H1 (cell line): ENCODE data around the gene ELOVL3. TPM values are rescaled to one million over a fixed set of nuclear protein-coding genes. Genes with fewer than 3 reads are reported as not detected.

ENCODE experiments used
- CTCF ChIA-PET: fragments of 300-600 bp; sonication (Branson Sonifier 250); formaldehyde crosslinking; loops from one replicate; lab custom pipeline; 2021; ENCODE audit not compliant: partially characterized antibody; lab: Charles Lee
- POLR2A ChIA-PET: fragments of 300-600 bp; sonication (Branson Sonifier 250); formaldehyde crosslinking; loops from one replicate; lab custom pipeline; 2021; ENCODE audit warnings: inconsistent platforms; ENCODE audit not compliant: partially characterized antibody; lab: Charles Lee
- DNase-seq, 2 experiments: peaks; one replicate each; pipeline versions ENCODE4 v3.0.0 to v3.0.0-alpha.2; 2010 to 2022; ENCODE audit warnings: low spot score in 2 of 2, low read depth in 1 of 2, mixed read lengths in 1 of 2
- FAIRE-seq: peaks from 2 replicates; lab custom pipeline; 2011; peaks lifted over from hg19 to GRCh38; lab: Jason Lieb, UNC
- H2AFZ ChIP-seq: 2 replicates; pipeline ENCODE4 v1.8.1; 2012; ENCODE audit warnings: low read length, inconsistent platforms
- H2AK5ac ChIP-seq: 2 replicates; pipeline ENCODE4 v1.6.1; 2013; ENCODE audit warnings: low read depth, low read length
- H2BK120ac ChIP-seq: replicated peaks from 2 replicates; pipeline ENCODE3; 2013; ENCODE audit warnings: low read depth, low read length, inconsistent platforms
- H2BK12ac ChIP-seq: 2 replicates; pipeline ENCODE4 v1.6.1; 2013; ENCODE audit warnings: low read depth, low read length
- H2BK15ac ChIP-seq: 2 replicates; pipeline ENCODE4 v1.6.1; 2013; ENCODE audit warnings: low read length
- H2BK20ac ChIP-seq: 2 replicates; pipeline ENCODE4 v1.6.1; 2013; ENCODE audit warnings: low read length
- H2BK5ac ChIP-seq: 2 replicates; pipeline ENCODE4 v1.6.1; 2013; ENCODE audit warnings: low read depth, low read length
- H3K14ac ChIP-seq: 2 replicates; pipeline ENCODE4 v1.6.1; 2013; ENCODE audit warnings: inconsistent platforms; ENCODE audit not compliant: insufficient read length
- H3K18ac ChIP-seq: 2 replicates; pipeline ENCODE4 v1.6.1; 2013; ENCODE audit warnings: low read length; ENCODE audit errors: extremely low read depth
- H3K23ac ChIP-seq: 2 replicates; pipeline ENCODE4 v1.6.1; 2013; ENCODE audit warnings: inconsistent platforms; ENCODE audit not compliant: insufficient read length
- H3K23me2 ChIP-seq: 2 replicates; pipeline ENCODE4 v1.6.1; 2013; ENCODE audit warnings: low read depth, low read length
- H3K27ac ChIP-seq: 2 replicates; pipeline ENCODE4 v1.6.1; 2011; ENCODE audit warnings: low read depth, low read length, inconsistent platforms
- H3K27me3 ChIP-seq, 4 experiments: replicated peaks in 1 of 4; 1 replicate in 1 of 4; 2 replicates in 3 of 4; pipeline versions ENCODE4 v1.6.1 to v1.8.1; 2011 to 2013; ENCODE audit warnings: low read length in 3 of 4, mild to moderate bottlenecking in 3 of 4, inconsistent platforms in 2 of 4, mixed read lengths in 2 of 4, moderate library complexity in 1 of 4; ENCODE audit not compliant: control insufficient read depth in 3 of 4, insufficient read depth in 3 of 4; ENCODE audit errors: extremely low read depth in 1 of 4
- H3K36me3 ChIP-seq, 4 experiments: 2 replicates each; pipeline versions ENCODE4 v1.6.1 to v1.8.1; 2011 to 2013; ENCODE audit warnings: mild to moderate bottlenecking in 4 of 4, low read length in 3 of 4, moderate library complexity in 2 of 4, control low read depth in 1 of 4, inconsistent platforms in 1 of 4; ENCODE audit not compliant: insufficient read depth in 4 of 4, control insufficient read depth in 2 of 4
- H3K4ac ChIP-seq: replicated peaks from 2 replicates; pipeline ENCODE3; 2013; ENCODE audit warnings: low read length, low read depth, mixed read lengths, inconsistent platforms; ENCODE audit not compliant: insufficient read length
- H3K4me1 ChIP-seq, 4 experiments: replicated peaks in 1 of 4; 1 replicate in 1 of 4; 2 replicates in 3 of 4; pipeline versions ENCODE4 v1.6.1 to v1.8.1; 2011 to 2013; ENCODE audit warnings: low read length in 3 of 4, inconsistent platforms in 2 of 4, mixed read lengths in 1 of 4; ENCODE audit not compliant: insufficient read depth in 4 of 4, control insufficient read depth in 3 of 4
- H3K4me2 ChIP-seq, 2 experiments: 2 replicates each; pipeline versions ENCODE4 v1.6.1 to v1.8.1; 2011 to 2013; ENCODE audit warnings: low read depth in 2 of 2, low read length in 2 of 2, control low read depth in 1 of 2, inconsistent platforms in 1 of 2, mild to moderate bottlenecking in 1 of 2; ENCODE audit not compliant: insufficient read depth in 1 of 2
- H3K4me3 ChIP-seq, 4 experiments: fragments of 200-600, 300-600 bp in 1 of 4; sonication (generic), shearing (Covaris generic), sonication (Bioruptor Twin) in 1 of 4; 2 replicates each; pipeline versions ENCODE4 v1.5.1 to v1.8.1; 2011 to 2016; ENCODE audit warnings: low read length in 4 of 4, low read depth in 3 of 4, control low read depth in 2 of 4, inconsistent platforms in 2 of 4, mild to moderate bottlenecking in 2 of 4, mixed read lengths in 1 of 4, moderate library complexity in 1 of 4; ENCODE audit not compliant: insufficient read depth in 2 of 4; ENCODE audit errors: extremely low read depth in 1 of 4
- H3K56ac ChIP-seq: replicated peaks from 2 replicates; pipeline ENCODE3; 2013; ENCODE audit warnings: low read depth, mild to moderate bottlenecking, mixed read lengths, low read length, inconsistent platforms; ENCODE audit not compliant: insufficient read length
- H3K79me1 ChIP-seq: 2 replicates; pipeline ENCODE4 v1.6.1; 2013; ENCODE audit warnings: low read depth, low read length, control low read depth
- H3K79me2 ChIP-seq, 2 experiments: 2 replicates each; pipeline versions ENCODE4 v1.6.1 to v1.8.1; 2012 to 2013; ENCODE audit warnings: low read length in 2 of 2, mild to moderate bottlenecking in 2 of 2, inconsistent platforms in 1 of 2; ENCODE audit not compliant: insufficient read depth in 2 of 2, control insufficient read depth in 1 of 2
- H3K9ac ChIP-seq, 4 experiments: replicated peaks in 1 of 4; 1 replicate in 1 of 4; 2 replicates in 3 of 4; pipeline versions ENCODE4 v1.6.1 to v1.8.1; 2011 to 2013; ENCODE audit warnings: low read depth in 3 of 4, low read length in 3 of 4, control low read depth in 2 of 4, mild to moderate bottlenecking in 2 of 4, moderate library complexity in 2 of 4, inconsistent platforms in 1 of 4; ENCODE audit errors: extremely low read depth in 1 of 4
- H3K9me3 ChIP-seq, 2 experiments: 2 replicates each; pipeline versions ENCODE4 v1.6.1 to v1.8.1; 2012 to 2013; ENCODE audit warnings: mild to moderate bottlenecking in 2 of 2, moderate library complexity in 2 of 2, control low read depth in 1 of 2, inconsistent platforms in 1 of 2, low read depth in 1 of 2, low read length in 1 of 2, mixed read lengths in 1 of 2; ENCODE audit not compliant: insufficient read depth in 2 of 2
- H4K20me1 ChIP-seq, 2 experiments: replicated peaks in 1 of 2; 2 replicates each; pipeline versions ENCODE3 to v1.8.1; 2011 to 2013; ENCODE audit warnings: inconsistent platforms in 2 of 2, low read length in 2 of 2, mild to moderate bottlenecking in 1 of 2; ENCODE audit not compliant: insufficient read depth in 2 of 2, control insufficient read depth in 1 of 2
- H4K5ac ChIP-seq: 2 replicates; pipeline ENCODE4 v1.6.1; 2013; ENCODE audit warnings: low read length, low read depth, mixed read lengths, inconsistent platforms; ENCODE audit not compliant: insufficient read length
- H4K8ac ChIP-seq: 2 replicates; pipeline ENCODE4 v1.8.0; 2013; ENCODE audit warnings: mild to moderate bottlenecking, moderate library complexity, low read length, inconsistent platforms; ENCODE audit not compliant: insufficient read depth; ENCODE audit errors: extremely low read depth
- H4K91ac ChIP-seq: replicated peaks from 2 replicates; pipeline ENCODE3; 2013; ENCODE audit warnings: low read length, mixed read lengths, inconsistent platforms; ENCODE audit not compliant: insufficient read length
- BACH1 ChIP-seq: IDR thresholded peaks from 2 replicates; pipeline ENCODE4 v1.6.1; 2012; ENCODE audit warnings: low read length, improper control_type of control experiment
- CREB1 ChIP-seq: IDR thresholded peaks from 2 replicates; pipeline ENCODE4 v1.6.1; 2012; ENCODE audit warnings: inconsistent platforms
- GTF2F1 ChIP-seq: IDR thresholded peaks from 2 replicates; pipeline ENCODE4 v1.6.1; 2012; ENCODE audit warnings: low read depth, low read length, improper control_type of control experiment, borderline replicate concordance
- HDAC6 ChIP-seq: IDR thresholded peaks from one replicate; pipeline ENCODE4 v1.7.1; 2012; ENCODE audit warnings: low read depth, mild to moderate bottlenecking, inconsistent platforms, low read length, moderate library complexity
- KDM1A ChIP-seq: fragments of 200-600, 300-600 bp; sonication (generic); IDR thresholded peaks from 2 replicates; pipeline ENCODE4 v1.7.1; 2016; ENCODE audit warnings: mild to moderate bottlenecking, low read length, borderline replicate concordance
- KDM4A ChIP-seq: IDR thresholded peaks from one replicate; pipeline ENCODE4 v1.7.1; 2012; ENCODE audit warnings: low read depth, mild to moderate bottlenecking, moderate library complexity, low read length, inconsistent platforms; ENCODE audit not compliant: severe bottlenecking
- SIN3A ChIP-seq, 2 experiments: IDR thresholded peaks in 1 of 2; conservative IDR thresholded peaks in 1 of 2; 2 replicates each; pipeline ENCODE4 v1.6.1; 2011 to 2012; ENCODE audit warnings: low read length in 2 of 2, improper control_type of control experiment in 1 of 2, low read depth in 1 of 2, mild to moderate bottlenecking in 1 of 2
- SP4 ChIP-seq: IDR thresholded peaks from 2 replicates; pipeline ENCODE4 v1.6.1; 2012; ENCODE audit warnings: low read length, inconsistent platforms
- TAF7 ChIP-seq: optimal IDR thresholded peaks from 2 replicates; pipeline ENCODE3; 2011; ENCODE audit warnings: low read depth, mild to moderate bottlenecking, inconsistent platforms, low read length, moderate library complexity, borderline replicate concordance
- TEAD4 ChIP-seq: IDR thresholded peaks from 2 replicates; pipeline ENCODE4 v1.6.1; 2012; ENCODE audit warnings: low read depth, low read length, inconsistent platforms, mixed read lengths
- WGBS, 2 experiments: shearing (Covaris generic) in 1 of 2; methylation state at CpG; one replicate each; pipeline versions ENCODE4 v1.1.6 to v1.1.7; 2013 to 2015; ENCODE audit warnings: low lambda C conversion rate in 2 of 2, mixed read lengths in 2 of 2, inconsistent platforms in 1 of 2, low coverage in 1 of 2, missing lambda C conversion rate in 1 of 2; ENCODE audit not compliant: insufficient replicate concordance in 2 of 2, insufficient coverage in 1 of 2, insufficient read length in 1 of 2; ENCODE audit errors: extremely low coverage in 1 of 2, missing lambda C conversion rate in 1 of 2; 5-methylcytosine and 5-hydroxymethylcytosine counted together
- polyA plus RNA-seq, 7 experiments: library from polyadenylated mRNA; depleted of rRNA in 3 of 7; stranded (reverse) in 5 of 7; unstranded in 2 of 7; fragments of >200 nt in 5 of 7; fragments of 200-250 nt in 2 of 7; gene quantifications; 1 replicate in 5 of 7; 2 replicates in 1 of 7; 4 replicates in 1 of 7; pipeline versions ENCODE4 v1.2.1 to v1.2.3, GENCODE V29; 2011 to 2013; ENCODE audit warnings: missing spikeins in 2 of 7, mixed read lengths in 2 of 7
- total RNA-seq: library from RNA; stranded (reverse); fragmentation: NEBNext Ultra II Directional; extraction: Animal tissue kit (Norgen Biotek cat#: 25700); gene quantifications from 2 replicates; pipeline ENCODE4 v1.2.1, GENCODE V29; 2021
- TF ChIP-seq, protein P1 (sequence below), 3 experiments: IDR thresholded peaks; 1 replicate in 2 of 3; 2 replicates in 1 of 3; pipeline versions ENCODE4 v1.5.1 to v1.6.1; 2011; ENCODE audit warnings: low read length in 3 of 3, mild to moderate bottlenecking in 3 of 3, inconsistent platforms in 2 of 3, low read depth in 1 of 3, moderate library complexity in 1 of 3; ENCODE audit not compliant: insufficient read depth in 1 of 3; ENCODE audit errors: control extremely low read depth in 1 of 3

ELOVL3 gene
- total and polyA plus RNA-seq, 2 of the 8 experiments (the other 6 are each of a cell fraction or from before 2014, with no cell fraction given) = 0.27 TPM; not detected in 1

DNA sequence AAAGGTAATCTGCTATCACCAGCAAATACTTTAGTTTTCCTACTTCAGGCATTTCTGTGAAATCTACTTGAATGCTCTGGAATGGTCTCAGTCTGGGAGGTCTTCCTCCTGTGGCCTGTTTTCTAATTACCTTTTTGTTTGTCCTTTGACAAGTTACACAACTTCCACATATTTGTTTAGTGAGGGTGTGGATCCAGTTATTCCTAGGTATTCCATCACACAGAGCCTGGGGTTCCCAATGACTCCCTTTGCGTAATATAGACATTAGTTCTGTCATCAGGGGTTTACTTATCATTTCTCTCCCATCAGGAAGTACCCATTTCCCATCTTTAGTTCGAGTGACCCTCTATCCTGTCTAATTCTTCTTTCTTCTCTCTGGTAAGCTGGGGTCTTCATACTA is 28.1 kb upstream of the ELOVL3 start:
- Histone ChIP-seq H3K4me1 (no peaks in the 10 kb centered on the region), H3K9me3 (peaks cover 4 to 14% of the 10 kb centered on the region in 2 experiments), H3K27ac (no peak overlapping the region), H4K8ac (no peak overlapping the region), H3K36me3 (no peaks in the 10 kb centered on the region; a peak in 1 of 8 replicates), H2BK15ac (no peak overlapping the region), H3K4me3 (no peak overlapping the region), H4K91ac (no peak overlapping the region), H3K56ac (no peak overlapping the region), H2BK5ac (no peak overlapping the region), H3K79me2 (no peaks in the 10 kb centered on the region), H2AK5ac (no peak overlapping the region), H3K9ac (no peak overlapping the region), H4K20me1 (no peaks in the 10 kb centered on the region), H3K18ac (no peak overlapping the region), H3K23me2 (no peaks in the 10 kb centered on the region), H2BK120ac (no peak overlapping the region), H3K79me1 (no peaks in the 10 kb centered on the region; the same call in 1 of the 2 replicates), H3K4me2 (no peak overlapping the region), H3K27me3 (peaks cover 0 to 2% (median 0%) of the 10 kb centered on the region in 4 experiments; a peak in 1 of 7 replicates), H3K23ac (no peak overlapping the region), H4K5ac (no peak overlapping the region), H3K14ac (no peak overlapping the region), H2BK20ac (no peak overlapping the region), H2BK12ac (no peak overlapping the region), H2AFZ (no peak overlapping the region), H3K4ac (no peak overlapping the region)
- ChIA-PET POLR2A (no interaction called here), CTCF (no interaction called here)
- FAIRE-seq (no peak), DNase-seq (no peak)
- TF ChIP-seq KDM1A = no peak
- TF ChIP-seq HDAC6 = no peak
- no peak for TF ChIP-seq SIN3A (conservative IDR thresholded peaks at IDR 0.05 in 1 of 2, IDR thresholded peaks at IDR 0.05 in 1 of 2; ENCODE audit: low read depth in 1 of 2, low read length in 2 of 2)
- no peak for TF ChIP-seq KDM4A
- TF ChIP-seq TAF7 = no peak
- TF ChIP-seq GTF2F1 = no peak
- TF ChIP-seq TEAD4 = no peak
- no peak for TF ChIP-seq SP4
- no peak for TF ChIP-seq BACH1
- TF ChIP-seq CREB1 = no peak
- TF ChIP-seq, protein P1, sequence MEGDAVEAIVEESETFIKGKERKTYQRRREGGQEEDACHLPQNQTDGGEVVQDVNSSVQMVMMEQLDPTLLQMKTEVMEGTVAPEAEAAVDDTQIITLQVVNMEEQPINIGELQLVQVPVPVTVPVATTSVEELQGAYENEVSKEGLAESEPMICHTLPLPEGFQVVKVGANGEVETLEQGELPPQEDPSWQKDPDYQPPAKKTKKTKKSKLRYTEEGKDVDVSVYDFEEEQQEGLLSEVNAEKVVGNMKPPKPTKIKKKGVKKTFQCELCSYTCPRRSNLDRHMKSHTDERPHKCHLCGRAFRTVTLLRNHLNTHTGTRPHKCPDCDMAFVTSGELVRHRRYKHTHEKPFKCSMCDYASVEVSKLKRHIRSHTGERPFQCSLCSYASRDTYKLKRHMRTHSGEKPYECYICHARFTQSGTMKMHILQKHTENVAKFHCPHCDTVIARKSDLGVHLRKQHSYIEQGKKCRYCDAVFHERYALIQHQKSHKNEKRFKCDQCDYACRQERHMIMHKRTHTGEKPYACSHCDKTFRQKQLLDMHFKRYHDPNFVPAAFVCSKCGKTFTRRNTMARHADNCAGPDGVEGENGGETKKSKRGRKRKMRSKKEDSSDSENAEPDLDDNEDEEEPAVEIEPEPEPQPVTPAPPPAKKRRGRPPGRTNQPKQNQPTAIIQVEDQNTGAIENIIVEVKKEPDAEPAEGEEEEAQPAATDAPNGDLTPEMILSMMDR (IDR thresholded peaks at IDR 0.05; ENCODE audit: control extremely low read depth in 1 of 3, insufficient read depth in 1 of 3, low read depth in 1 of 3, low read length in 3 of 3) = no peak
- WGBS, 2 experiments = 82% methylated on average over 2 of the region's 2 CpGs; no CpG with 5 or more reads in 1 of the 2 experiments
